ENCODE results near the gene PLB1. TPM values are rescaled to one million over a fixed set of nuclear protein-coding genes. Genes with fewer than 3 reads are reported as not detected.

PLB1 gene
- total RNA-seq, 1 donor from 2014 or later, result 1.0 TPM

DNA sequence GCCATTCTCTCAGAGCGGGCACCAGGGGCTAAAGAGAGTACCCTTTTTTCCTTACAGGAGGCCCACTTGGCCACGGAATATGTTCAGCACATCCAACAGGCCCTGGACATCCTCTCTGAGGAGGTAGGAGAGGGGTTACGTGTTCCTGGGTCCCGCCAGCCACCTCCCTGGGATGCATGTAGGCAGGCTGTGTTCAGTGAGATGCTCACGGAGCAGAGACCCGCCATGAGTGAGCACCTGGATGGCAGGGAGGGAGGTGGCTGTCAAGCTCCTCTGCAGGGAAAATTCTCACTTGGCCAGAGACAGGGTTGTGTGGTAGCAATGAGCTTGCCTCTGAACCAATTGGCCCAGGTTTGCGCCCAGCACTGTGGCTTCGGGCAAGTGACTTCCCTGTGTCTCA is 132.6 kb downstream of the PLB1 start:
- peak overlapping the region in 1 of 3 donors; percentile 41 for H3K4me3 ChIP-seq (ENCODE audit: low read length in 3 of 3)
- no peaks in the 10 kb centered on the region for H3K27me3 ChIP-seq (ENCODE audit: control insufficient read depth in 3 of 3, insufficient read depth in 3 of 3, low read length in 3 of 3)
- peaks cover 63 to 77% (median 64%) of the 10 kb centered on the region in 3 donors for H3K4me1 ChIP-seq (ENCODE audit: control insufficient read depth in 3 of 3, insufficient read depth in 3 of 3, low read length in 3 of 3)
- H3K27ac ChIP-seq (ENCODE audit: low read depth, low read length), result peak overlapping the region; percentile 94
- no peaks in the 10 kb centered on the region for H3K9me3 ChIP-seq (ENCODE audit: control insufficient read depth in 3 of 3, low read length in 3 of 3)
- H3K36me3 ChIP-seq (ENCODE audit: control insufficient read depth in 3 of 3, insufficient read depth in 3 of 3, low read length in 3 of 3), result no peaks in the 10 kb centered on the region
- peak overlapping the region in 2 of 3 donors; percentile 49 to 70 for H3K9ac ChIP-seq (ENCODE audit: low read depth in 1 of 3, low read length in 3 of 3)

DNA sequence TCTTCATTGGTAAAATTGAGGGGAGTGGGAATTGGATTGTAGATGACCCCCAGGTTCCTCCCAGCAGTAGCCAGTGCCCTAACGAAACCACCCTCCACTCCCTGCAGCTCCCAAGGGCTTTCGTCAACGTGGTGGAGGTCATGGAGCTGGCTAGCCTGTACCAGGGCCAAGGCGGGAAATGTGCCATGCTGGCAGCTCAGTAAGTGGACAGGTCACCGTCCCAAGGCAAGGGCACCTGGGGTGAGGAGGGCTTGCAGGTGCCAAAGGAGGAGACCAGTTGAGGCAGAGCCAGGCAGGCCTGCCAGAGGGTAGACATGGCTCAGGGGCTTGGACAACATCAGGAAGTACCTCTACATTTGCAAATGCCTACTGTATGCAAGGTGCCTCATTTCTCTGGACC is 133.1 kb downstream of the PLB1 start:
- Histone ChIP-seq H3K36me3 (ENCODE audit: control insufficient read depth in 3 of 3, insufficient read depth in 3 of 3, low read length in 3 of 3) (no peaks in the 10 kb centered on the region), H3K9me3 (ENCODE audit: control insufficient read depth in 3 of 3, low read length in 3 of 3) (no peaks in the 10 kb centered on the region), H3K4me3 (ENCODE audit: low read length in 3 of 3) (no peak overlapping the region), H3K27me3 (ENCODE audit: control insufficient read depth in 3 of 3, insufficient read depth in 3 of 3, low read length in 3 of 3) (no peaks in the 10 kb centered on the region), H3K9ac (ENCODE audit: low read depth in 1 of 3, low read length in 3 of 3) (peak overlapping the region in 2 of 3 donors; percentile 49 to 70), H3K27ac (ENCODE audit: low read depth, low read length) (peak overlapping the region; percentile 94), H3K4me1 (ENCODE audit: control insufficient read depth in 3 of 3, insufficient read depth in 3 of 3, low read length in 3 of 3) (peaks cover 68 to 80% (median 68%) of the 10 kb centered on the region in 3 donors)

DNA sequence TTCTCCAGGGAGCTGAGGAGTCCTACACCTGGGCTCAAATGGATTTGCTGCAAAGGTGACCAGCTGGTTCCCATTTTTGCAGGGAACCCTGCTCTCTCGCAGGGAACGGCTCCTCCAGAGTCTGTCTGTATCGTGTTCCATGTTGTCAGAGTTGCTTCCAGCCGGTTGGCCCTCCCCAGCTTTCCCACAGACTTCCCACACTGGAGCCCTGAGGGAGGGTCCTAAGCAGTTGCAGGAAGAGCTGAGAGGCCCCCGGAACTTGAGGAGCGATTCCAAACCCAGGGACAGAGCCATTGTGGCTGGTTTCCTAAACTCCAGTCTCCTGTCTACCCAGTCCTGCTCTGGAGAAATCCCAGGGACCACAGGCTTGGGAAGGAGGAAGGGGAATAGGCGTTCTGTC is 134.1 kb downstream of the PLB1 start:
- H3K27ac ChIP-seq (ENCODE audit: low read depth, low read length), result peak overlapping the region; percentile 94
- H3K9me3 ChIP-seq (ENCODE audit: control insufficient read depth in 3 of 3, low read length in 3 of 3), result no peaks in the 10 kb centered on the region
- peak overlapping the region in 1 of 3 donors; percentile 8 for H3K9ac ChIP-seq (ENCODE audit: low read depth in 1 of 3, low read length in 3 of 3)
- no peaks in the 10 kb centered on the region for H3K27me3 ChIP-seq (ENCODE audit: control insufficient read depth in 3 of 3, insufficient read depth in 3 of 3, low read length in 3 of 3)
- H3K4me1 ChIP-seq (ENCODE audit: control insufficient read depth in 3 of 3, insufficient read depth in 3 of 3, low read length in 3 of 3), result peaks cover 67 to 77% (median 70%) of the 10 kb centered on the region in 3 donors
- no peak overlapping the region for H3K4me3 ChIP-seq (ENCODE audit: low read length in 3 of 3)
- H3K36me3 ChIP-seq (ENCODE audit: control insufficient read depth in 3 of 3, insufficient read depth in 3 of 3, low read length in 3 of 3), result no peaks in the 10 kb centered on the region

DNA sequence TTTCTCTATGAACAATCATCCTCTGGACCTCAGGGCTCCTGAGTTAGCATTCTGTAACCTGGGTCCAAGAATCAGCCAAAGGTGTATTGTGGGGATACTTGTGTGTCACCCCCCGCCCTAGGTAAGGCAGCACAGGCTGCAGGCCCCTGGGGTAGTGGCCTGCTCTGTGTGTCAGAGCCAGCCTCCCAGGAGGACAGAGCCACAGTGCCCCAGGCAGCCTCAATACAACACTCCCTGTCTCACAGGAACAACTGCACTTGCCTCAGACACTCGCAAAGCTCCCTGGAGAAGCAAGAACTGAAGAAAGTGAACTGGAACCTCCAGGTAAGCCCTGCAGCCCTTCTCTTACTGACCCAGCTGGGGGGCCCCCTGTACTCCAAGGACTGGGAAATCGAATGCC is 134.5 kb downstream of the PLB1 start:
- Histone ChIP-seq H3K27ac (ENCODE audit: low read depth, low read length) (no peak overlapping the region), H3K4me1 (ENCODE audit: control insufficient read depth in 3 of 3, insufficient read depth in 3 of 3, low read length in 3 of 3) (peaks cover 65 to 77% (median 68%) of the 10 kb centered on the region in 3 donors), H3K36me3 (ENCODE audit: control insufficient read depth in 3 of 3, insufficient read depth in 3 of 3, low read length in 3 of 3) (no peaks in the 10 kb centered on the region)

DNA sequence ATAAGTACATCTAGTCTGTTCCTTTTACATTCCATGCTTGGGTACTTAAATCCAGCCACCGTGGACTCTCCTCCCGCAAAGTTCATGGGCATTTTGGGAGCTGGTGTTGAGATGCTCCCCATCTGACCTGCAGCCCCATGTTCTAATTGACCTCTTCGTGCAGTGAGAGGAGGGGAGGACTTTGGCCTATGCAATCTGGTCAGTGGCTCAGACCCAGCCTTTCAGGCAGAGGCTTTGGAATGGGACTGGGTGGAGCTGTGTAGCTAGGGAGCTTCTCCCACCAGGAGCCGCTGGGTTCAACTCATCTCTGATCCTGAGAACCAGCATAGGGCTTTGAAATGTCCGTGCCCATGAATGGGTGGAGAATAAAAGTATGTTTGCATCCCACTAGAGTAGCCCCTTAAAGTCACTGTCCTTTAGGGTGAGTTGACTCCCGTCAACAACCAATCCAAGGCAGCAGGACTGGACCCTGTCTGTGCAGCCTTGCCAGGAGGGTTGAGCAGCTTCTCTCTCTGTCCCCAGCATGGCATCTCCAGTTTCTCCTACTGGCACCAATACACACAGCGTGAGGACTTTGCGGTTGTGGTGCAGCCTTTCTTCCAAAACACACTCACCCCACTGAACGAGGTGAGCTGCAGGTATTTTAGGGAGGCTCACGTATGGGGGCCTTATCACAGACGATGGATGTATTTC is 135.8 kb downstream of the PLB1 start:
- no peak overlapping the region for H3K4me3 ChIP-seq (ENCODE audit: low read length in 3 of 3)
- no peaks in the 10 kb centered on the region for H3K36me3 ChIP-seq (ENCODE audit: control insufficient read depth in 3 of 3, insufficient read depth in 3 of 3, low read length in 3 of 3)
- peak overlapping the region in 1 of 3 donors; percentile 8 for H3K9ac ChIP-seq (ENCODE audit: low read depth in 1 of 3, low read length in 3 of 3)
- no peaks in the 10 kb centered on the region for H3K9me3 ChIP-seq (ENCODE audit: control insufficient read depth in 3 of 3, low read length in 3 of 3)
- H3K27ac ChIP-seq (ENCODE audit: low read depth, low read length), result no peak overlapping the region
- H3K4me1 ChIP-seq (ENCODE audit: control insufficient read depth in 3 of 3, insufficient read depth in 3 of 3, low read length in 3 of 3), result peaks cover 67 to 78% (median 69%) of the 10 kb centered on the region in 3 donors
- no peaks in the 10 kb centered on the region for H3K27me3 ChIP-seq (ENCODE audit: control insufficient read depth in 3 of 3, insufficient read depth in 3 of 3, low read length in 3 of 3)

More for the DNA sequence above, 134.5 kb downstream of the PLB1 start:
- H3K27me3 ChIP-seq (ENCODE audit: control insufficient read depth in 3 of 3, insufficient read depth in 3 of 3, low read length in 3 of 3), result no peaks in the 10 kb centered on the region
- H3K4me3 ChIP-seq (ENCODE audit: low read length in 3 of 3), result no peak overlapping the region
- H3K9ac ChIP-seq (ENCODE audit: low read depth in 1 of 3, low read length in 3 of 3), result no peak overlapping the region
- H3K9me3 ChIP-seq (ENCODE audit: control insufficient read depth in 3 of 3, low read length in 3 of 3), result no peaks in the 10 kb centered on the region

DNA sequence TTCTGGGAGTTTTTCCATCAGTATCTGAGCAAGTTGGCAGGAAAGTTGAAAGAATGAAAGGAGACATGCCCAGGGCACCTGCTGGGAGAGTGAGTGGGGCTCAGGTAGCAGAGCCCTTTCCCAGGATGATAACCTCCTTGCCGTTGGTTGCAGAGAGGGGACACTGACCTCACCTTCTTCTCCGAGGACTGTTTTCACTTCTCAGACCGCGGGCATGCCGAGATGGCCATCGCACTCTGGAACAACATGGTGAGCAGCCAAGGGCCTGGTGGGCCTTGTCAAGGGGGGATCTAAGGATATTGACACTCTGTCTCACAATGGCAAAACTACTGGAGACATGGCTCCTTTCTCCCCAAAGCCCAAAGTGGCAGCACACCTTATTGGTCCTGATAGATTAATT is 136.9 kb downstream of the PLB1 start:
- Histone ChIP-seq H3K4me1 (ENCODE audit: control insufficient read depth in 3 of 3, insufficient read depth in 3 of 3, low read length in 3 of 3) (peaks cover 64 to 77% (median 67%) of the 10 kb centered on the region in 3 donors), H3K27me3 (ENCODE audit: control insufficient read depth in 3 of 3, insufficient read depth in 3 of 3, low read length in 3 of 3) (no peaks in the 10 kb centered on the region), H3K9me3 (ENCODE audit: control insufficient read depth in 3 of 3, low read length in 3 of 3) (no peaks in the 10 kb centered on the region), H3K36me3 (ENCODE audit: control insufficient read depth in 3 of 3, insufficient read depth in 3 of 3, low read length in 3 of 3) (no peaks in the 10 kb centered on the region), H3K27ac (ENCODE audit: low read depth, low read length) (no peak overlapping the region), H3K9ac (ENCODE audit: low read depth in 1 of 3, low read length in 3 of 3) (no peak overlapping the region), H3K4me3 (ENCODE audit: low read length in 3 of 3) (no peak overlapping the region)

DNA sequence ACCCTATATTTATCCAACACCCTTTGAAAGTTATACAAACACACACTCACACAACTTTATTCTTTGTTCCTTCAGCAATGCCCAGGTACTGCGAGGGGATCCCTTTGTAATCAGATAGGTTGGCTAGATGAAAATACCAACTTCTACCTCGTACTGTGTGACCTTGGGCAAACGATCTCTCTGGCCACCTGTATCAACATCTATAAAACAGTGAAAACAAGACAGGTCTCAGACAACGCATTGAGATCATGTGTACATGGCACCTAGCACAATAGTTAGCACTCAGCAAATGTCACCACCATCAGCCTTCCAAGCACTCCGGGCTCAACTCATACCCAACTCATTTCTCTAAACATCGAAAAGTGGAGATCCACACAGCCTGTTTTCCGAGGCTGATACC is 137.3 kb downstream of the PLB1 start:
- Histone ChIP-seq H3K27me3 (ENCODE audit: control insufficient read depth in 3 of 3, insufficient read depth in 3 of 3, low read length in 3 of 3) (no peaks in the 10 kb centered on the region), H3K4me1 (ENCODE audit: control insufficient read depth in 3 of 3, insufficient read depth in 3 of 3, low read length in 3 of 3) (peaks cover 64 to 77% (median 67%) of the 10 kb centered on the region in 3 donors), H3K4me3 (ENCODE audit: low read length in 3 of 3) (no peak overlapping the region), H3K9me3 (ENCODE audit: control insufficient read depth in 3 of 3, low read length in 3 of 3) (no peaks in the 10 kb centered on the region), H3K27ac (ENCODE audit: low read depth, low read length) (no peak overlapping the region), H3K36me3 (ENCODE audit: control insufficient read depth in 3 of 3, insufficient read depth in 3 of 3, low read length in 3 of 3) (no peaks in the 10 kb centered on the region), H3K9ac (ENCODE audit: low read depth in 1 of 3, low read length in 3 of 3) (no peak overlapping the region)

- H3K4me1 ChIP-seq (ENCODE audit: control insufficient read depth in 3 of 3, insufficient read depth in 3 of 3, low read length in 3 of 3), result peaks cover 63 to 75% (median 64%) of the 10 kb centered on the region in 3 donors
Observed at GRCh38 chr2:28633746-28634145, 137.9 kb downstream of the PLB1 start.

DNA sequence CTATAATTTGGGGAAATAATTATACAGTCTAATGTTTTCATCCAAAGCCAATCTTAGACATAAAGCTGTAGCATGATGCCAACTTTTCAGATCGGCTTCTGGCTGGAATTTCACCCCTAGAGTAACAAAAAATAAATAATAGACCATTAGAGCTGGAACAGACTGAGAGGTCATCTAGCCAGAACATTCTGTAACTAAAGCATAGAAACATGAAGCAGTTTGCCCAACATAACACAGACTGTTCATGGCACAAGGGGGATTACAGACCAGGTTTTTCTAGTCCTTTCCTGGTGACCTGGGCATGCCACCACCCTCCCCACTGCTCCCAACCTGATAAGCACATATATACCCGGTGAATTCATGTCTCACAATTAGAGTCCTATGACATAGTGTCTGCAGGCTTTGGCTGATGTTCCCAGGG is 139.3 kb downstream of the PLB1 start:
- peak overlapping the region; percentile 55 for H3K27ac ChIP-seq (ENCODE audit: low read depth, low read length)
- H3K4me3 ChIP-seq (ENCODE audit: low read length in 3 of 3), result no peak overlapping the region
- H3K27me3 ChIP-seq (ENCODE audit: control insufficient read depth in 3 of 3, insufficient read depth in 3 of 3, low read length in 3 of 3), result no peaks in the 10 kb centered on the region
- peaks cover 50 to 61% (median 50%) of the 10 kb centered on the region in 3 donors for H3K4me1 ChIP-seq (ENCODE audit: control insufficient read depth in 3 of 3, insufficient read depth in 3 of 3, low read length in 3 of 3)
- no peaks in the 10 kb centered on the region for H3K36me3 ChIP-seq (ENCODE audit: control insufficient read depth in 3 of 3, insufficient read depth in 3 of 3, low read length in 3 of 3)
- no peaks in the 10 kb centered on the region for H3K9me3 ChIP-seq (ENCODE audit: control insufficient read depth in 3 of 3, low read length in 3 of 3)
- H3K9ac ChIP-seq (ENCODE audit: low read depth in 1 of 3, low read length in 3 of 3), result peak overlapping the region in 2 of 3 donors; percentile 35 to 69

More at GRCh38 chr2:28633746-28634145, 137.9 kb downstream of the PLB1 start:
- Histone ChIP-seq H3K36me3 (ENCODE audit: control insufficient read depth in 3 of 3, insufficient read depth in 3 of 3, low read length in 3 of 3) (no peaks in the 10 kb centered on the region), H3K27me3 (ENCODE audit: control insufficient read depth in 3 of 3, insufficient read depth in 3 of 3, low read length in 3 of 3) (no peaks in the 10 kb centered on the region), H3K27ac (ENCODE audit: low read depth, low read length) (peak overlapping the region; percentile 55), H3K4me3 (ENCODE audit: low read length in 3 of 3) (no peak overlapping the region), H3K9me3 (ENCODE audit: control insufficient read depth in 3 of 3, low read length in 3 of 3) (no peaks in the 10 kb centered on the region), H3K9ac (ENCODE audit: low read depth in 1 of 3, low read length in 3 of 3) (no peak overlapping the region)

DNA sequence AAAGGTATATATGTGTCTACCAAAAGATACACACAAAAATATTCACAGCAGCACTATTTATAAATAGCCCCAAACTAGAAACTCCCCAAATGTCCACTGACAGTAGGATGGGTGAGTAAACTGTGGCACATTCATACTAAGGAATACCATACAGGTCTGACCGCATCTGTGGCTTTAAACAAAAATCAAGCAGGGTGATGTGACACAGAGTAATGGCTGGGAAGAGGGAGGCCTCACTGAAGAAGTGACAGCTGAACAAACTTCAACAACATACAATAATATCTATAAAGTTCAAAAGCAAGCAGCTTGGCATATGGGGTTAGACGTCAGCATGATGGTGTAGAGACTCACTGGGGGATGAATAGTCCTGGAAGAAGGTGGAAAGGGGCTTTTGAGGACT is 140.6 kb downstream of the PLB1 start:
- peak overlapping the region; percentile 55 for H3K27ac ChIP-seq (ENCODE audit: low read depth, low read length)
- H3K9ac ChIP-seq (ENCODE audit: low read depth in 1 of 3, low read length in 3 of 3), result no peak overlapping the region
- H3K4me3 ChIP-seq (ENCODE audit: low read length in 3 of 3), result no peak overlapping the region
- H3K36me3 ChIP-seq (ENCODE audit: control insufficient read depth in 3 of 3, insufficient read depth in 3 of 3, low read length in 3 of 3), result no peaks in the 10 kb centered on the region
- H3K27me3 ChIP-seq (ENCODE audit: control insufficient read depth in 3 of 3, insufficient read depth in 3 of 3, low read length in 3 of 3), result no peaks in the 10 kb centered on the region
- H3K9me3 ChIP-seq (ENCODE audit: control insufficient read depth in 3 of 3, low read length in 3 of 3), result no peaks in the 10 kb centered on the region
- H3K4me1 ChIP-seq (ENCODE audit: control insufficient read depth in 3 of 3, insufficient read depth in 3 of 3, low read length in 3 of 3), result peaks cover 46 to 57% (median 49%) of the 10 kb centered on the region in 3 donors
